ENCODE measurements around the gene CYP4F8.

- TF ChIP-seq CTCF (IDR thresholded peaks at IDR 0.05; ENCODE audit: low read depth, low read length) (peak; percentile 89), EZH2phosphoT487 (IDR thresholded peaks at IDR 0.05; ENCODE audit: low read depth) (no peak)
These were observed 30.4 kb upstream of the CYP4F8 start for GRCh38 chr19:15584541-15585115.

All from OCI-LY3 (cell line).